ENCODE results near the gene DCLK1. TPM values are rescaled to one million over a fixed set of nuclear protein-coding genes. Genes with fewer than 3 reads are reported as not detected.
A peak's percentile ranks its signal among the peaks of the same experiment; 100 is the strongest.

The DCLK1 gene
- total RNA-seq, 1 experiment from 2014 or later: 36.2 TPM

DNA sequence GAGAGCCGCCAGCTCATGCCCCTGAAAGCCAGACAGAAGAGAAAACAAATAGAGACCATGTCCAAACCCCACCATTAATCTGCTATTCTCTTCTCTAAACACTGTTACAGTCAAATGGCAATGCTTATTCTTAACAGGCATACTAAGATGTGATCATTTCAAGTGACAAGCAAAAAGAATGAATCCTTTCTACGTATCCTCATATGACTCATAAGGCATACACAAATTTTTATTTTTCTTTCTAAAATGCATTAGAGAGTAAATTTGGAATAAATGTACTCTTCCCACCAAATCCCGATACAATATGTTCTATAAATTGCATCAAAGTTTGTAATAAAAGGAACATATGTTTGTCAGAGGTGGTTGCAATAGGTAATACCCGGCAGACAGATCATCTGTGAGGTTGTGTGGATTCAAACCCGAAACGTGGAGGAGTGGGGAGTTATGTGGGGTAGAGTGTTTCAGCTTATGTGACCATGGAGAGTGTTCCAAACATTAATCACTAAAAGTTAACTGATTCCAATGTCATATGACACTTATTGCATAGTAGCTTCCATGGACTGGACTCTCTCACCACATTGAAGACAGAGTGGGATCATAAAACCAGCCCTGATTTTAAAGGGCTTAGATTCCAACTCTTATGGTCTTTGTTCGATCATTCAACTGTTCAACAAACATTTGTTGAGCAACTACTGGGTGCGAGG lies 213.1 kb downstream of the DCLK1 start:
- H4K5ac ChIP-seq (ENCODE audit: insufficient read length, low read depth, low read length): no peak overlapping the region
- peak overlapping the region; percentile 33 for H2BK12ac ChIP-seq (ENCODE audit: insufficient read length, low read depth, low read length)
- no peak overlapping the region for H2BK5ac ChIP-seq (ENCODE audit: insufficient read length, low read length)
- no peaks in the 10 kb centered on the region for H3K79me1 ChIP-seq (ENCODE audit: insufficient read depth, low read depth, low read length, poor library complexity, severe bottlenecking)
- no peak overlapping the region for H2BK15ac ChIP-seq (ENCODE audit: low read depth, low read length)
- no peak overlapping the region for H3K14ac ChIP-seq (ENCODE audit: insufficient read depth, low read length)
- TF ChIP-seq, protein P1, sequence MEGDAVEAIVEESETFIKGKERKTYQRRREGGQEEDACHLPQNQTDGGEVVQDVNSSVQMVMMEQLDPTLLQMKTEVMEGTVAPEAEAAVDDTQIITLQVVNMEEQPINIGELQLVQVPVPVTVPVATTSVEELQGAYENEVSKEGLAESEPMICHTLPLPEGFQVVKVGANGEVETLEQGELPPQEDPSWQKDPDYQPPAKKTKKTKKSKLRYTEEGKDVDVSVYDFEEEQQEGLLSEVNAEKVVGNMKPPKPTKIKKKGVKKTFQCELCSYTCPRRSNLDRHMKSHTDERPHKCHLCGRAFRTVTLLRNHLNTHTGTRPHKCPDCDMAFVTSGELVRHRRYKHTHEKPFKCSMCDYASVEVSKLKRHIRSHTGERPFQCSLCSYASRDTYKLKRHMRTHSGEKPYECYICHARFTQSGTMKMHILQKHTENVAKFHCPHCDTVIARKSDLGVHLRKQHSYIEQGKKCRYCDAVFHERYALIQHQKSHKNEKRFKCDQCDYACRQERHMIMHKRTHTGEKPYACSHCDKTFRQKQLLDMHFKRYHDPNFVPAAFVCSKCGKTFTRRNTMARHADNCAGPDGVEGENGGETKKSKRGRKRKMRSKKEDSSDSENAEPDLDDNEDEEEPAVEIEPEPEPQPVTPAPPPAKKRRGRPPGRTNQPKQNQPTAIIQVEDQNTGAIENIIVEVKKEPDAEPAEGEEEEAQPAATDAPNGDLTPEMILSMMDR (conservative IDR thresholded peaks at IDR 0.05): no peak
- Mint-ChIP-seq H3K4me1 (peaks cover 57 to 61% of the 10 kb centered on the region in 2 experiments), H3K36me3 (ENCODE audit: insufficient read depth in 1 of 3, low read depth in 3 of 3) (no peaks in the 10 kb centered on the region; a peak in 1 of 7 replicates), H3K27ac (peak overlapping the region in 1 of 3 experiments; percentile 96; a peak in 2 of 7 replicates), H3K27me3 (ENCODE audit: low read depth) (no peaks in the 10 kb centered on the region), H3K9me3 (peaks cover 0 to 2% of the 10 kb centered on the region in 2 experiments; a peak in 2 of 5 replicates), H3K4me3 (no peak overlapping the region)
- H2AFZ ChIP-seq (ENCODE audit: low read length): no peak overlapping the region
- H3K27ac ChIP-seq (ENCODE audit: insufficient read length, low read depth, low read length): no peak overlapping the region
- H3K4ac ChIP-seq (ENCODE audit: low read depth, low read length): no peak overlapping the region
- no peaks in the 10 kb centered on the region for H3K9me3 ChIP-seq (ENCODE audit: control insufficient read depth, low read depth, low read length)
- no peaks in the 10 kb centered on the region for H3K27me3 ChIP-seq (ENCODE audit: insufficient read depth, low read length)
- H3K18ac ChIP-seq (ENCODE audit: insufficient read length, low read depth, low read length): no peak overlapping the region
- no peaks in the 10 kb centered on the region for H4K20me1 ChIP-seq (ENCODE audit: control insufficient read depth, insufficient read depth, insufficient read length)
- H2BK120ac ChIP-seq (ENCODE audit: low read depth, low read length, poor library complexity, severe bottlenecking): no peak overlapping the region
- WGBS (ENCODE audit: extremely low coverage, insufficient read length, low lambda C conversion rate): no CpG with 5 or more reads among the region's 8 CpGs
- H2BK20ac ChIP-seq (ENCODE audit: low read depth, low read length, poor library complexity, severe bottlenecking): no peak overlapping the region
- no peaks in the 10 kb centered on the region for H3K23me2 ChIP-seq (ENCODE audit: insufficient read length, low read depth, low read length, poor library complexity, severe bottlenecking)
- H3K79me2 ChIP-seq (ENCODE audit: insufficient read depth, low read length): no peaks in the 10 kb centered on the region
- H3K23ac ChIP-seq (ENCODE audit: insufficient read length, low read depth, low read length): no peak overlapping the region
- no peak overlapping the region for H4K8ac ChIP-seq (replicated peaks; ENCODE audit: insufficient read length, low read depth, low read length)
- H3K4me1 ChIP-seq (ENCODE audit: insufficient read depth, low read length): peaks cover 29% of the 10 kb centered on the region
- DNase-seq: no peak
- H3K56ac ChIP-seq (ENCODE audit: insufficient read length, low read depth, low read length): no peak overlapping the region
- H2AK5ac ChIP-seq (ENCODE audit: insufficient read length, low read length): no peak overlapping the region
- H3K4me2 ChIP-seq (ENCODE audit: insufficient read depth, insufficient read length, low read length): no peak overlapping the region
- H3K9ac ChIP-seq (ENCODE audit: extremely low read depth, insufficient read length, low read length): no peak overlapping the region
- H4K91ac ChIP-seq (ENCODE audit: insufficient read length, low read depth, low read length): no peak overlapping the region
- H3T11ph ChIP-seq (ENCODE audit: low read length): no peak overlapping the region
